Measurements from ENCODE around the gene FTO. TPM values are rescaled to one million over a fixed set of nuclear protein-coding genes. Genes with fewer than 3 reads are reported as not detected.

The FTO gene
- total RNA-seq (2021; fragmentation: NEBNext Ultra II Directional; extraction: Animal tissue kit (Norgen Biotek cat#: 25700)), result 100 to 1,000 TPM in 5 of 6 experiments, 10 to 100 TPM in 1; 93.7 to 107 (median 105) TPM
- long read RNA-seq, full-length matches to known transcripts, result 14 of 30 reads
- long read RNA-seq, partial matches to known transcripts, result 3 of 30 reads
- long read RNA-seq, other reads (novel, unspliced or antisense), result 13 of 30 reads

GRCh38 chr16:53703590-53704444 is at the start of gene FTO, which contains the start of gene RPGRIP1L:
Gene FTO (plus strand): TSS chr16:53704156.
Gene RPGRIP1L (minus strand): TSS chr16:53703859. CDS start chr16:53700723, 3,136 bp downstream.
- H3K4me1 Mint-ChIP-seq (ENCODE audit: low read depth), result peaks cover 32% of the 10 kb centered on the region
- H3K36me3 Mint-ChIP-seq (ENCODE audit: low read depth), result peaks cover 23% of the 10 kb centered on the region
- H3K4me3 Mint-ChIP-seq, result peak within 1 kb of the TSS; percentile 98
- H3K27me3 Mint-ChIP-seq (ENCODE audit: insufficient read depth), result no peaks in the 10 kb centered on the region
- TF ChIP-seq CTCF (IDR thresholded peaks at IDR 0.05), result peak; percentile 21; the same call in 1 of the 2 replicates
- H3K27ac Mint-ChIP-seq, result peak within 1 kb of the TSS; percentile 94
- no peaks in the 10 kb centered on the region for H3K9me3 Mint-ChIP-seq
- DNase-seq, result peak; percentile 99

DNA sequence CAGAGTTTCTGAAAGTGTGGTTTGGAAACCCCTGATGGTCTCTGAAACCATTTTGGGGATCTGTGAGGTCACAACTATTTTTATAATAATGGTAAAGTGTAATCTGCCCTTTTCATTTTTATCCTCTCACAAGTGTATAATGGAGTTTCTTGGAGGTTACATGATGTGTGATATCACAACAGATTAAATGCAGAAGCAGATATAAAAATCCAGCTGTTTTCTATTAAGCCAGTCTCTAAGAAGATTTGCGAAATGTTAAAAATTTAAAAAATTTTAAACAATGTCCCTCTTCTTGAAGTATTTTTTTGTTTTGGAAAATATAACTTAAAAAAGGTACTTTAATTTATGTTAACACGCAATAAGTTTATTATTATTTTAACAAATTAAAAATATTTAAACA is 49.0 kb upstream of the FTO start:
- H3K4me3 Mint-ChIP-seq, result no peak overlapping the region
- peaks cover 30% of the 10 kb centered on the region for H3K36me3 Mint-ChIP-seq (ENCODE audit: low read depth)
- peaks cover 1% of the 10 kb centered on the region; the same call in 1 of the 2 replicates for H3K27me3 Mint-ChIP-seq (ENCODE audit: insufficient read depth)
- no peak for TF ChIP-seq CTCF (IDR thresholded peaks at IDR 0.05)
- no peak overlapping the region for H3K27ac Mint-ChIP-seq
- no peak for DNase-seq
- no peaks in the 10 kb centered on the region for H3K9me3 Mint-ChIP-seq
- H3K4me1 Mint-ChIP-seq (ENCODE audit: low read depth), result no peaks in the 10 kb centered on the region

DNA sequence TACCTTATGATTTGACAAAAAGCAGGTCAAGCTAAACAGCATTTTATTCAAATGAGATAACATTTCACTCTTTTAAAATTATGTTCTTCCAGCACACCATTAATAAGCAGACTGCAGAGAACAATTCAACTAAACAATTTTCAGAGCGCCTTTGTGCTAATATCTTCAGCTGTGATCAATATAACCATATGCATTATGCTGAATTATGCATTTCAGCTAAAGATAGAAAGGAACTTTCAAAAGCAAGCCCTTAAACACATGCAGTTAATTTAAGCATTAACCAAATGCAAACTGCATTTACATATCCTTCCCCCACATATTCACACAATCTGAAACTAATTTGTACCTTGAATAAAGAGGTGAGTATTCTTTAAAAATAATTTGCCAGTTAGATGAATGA is 41.9 kb upstream of the FTO start:
- Mint-ChIP-seq H3K9me3 (no peaks in the 10 kb centered on the region), H3K36me3 (ENCODE audit: low read depth) (peaks cover 2% of the 10 kb centered on the region; the same call in 1 of the 2 replicates), H3K27ac (no peak overlapping the region), H3K27me3 (ENCODE audit: insufficient read depth) (no peaks in the 10 kb centered on the region), H3K4me1 (ENCODE audit: low read depth) (peaks cover 39% of the 10 kb centered on the region), H3K4me3 (no peak overlapping the region)
- no peak for DNase-seq
- TF ChIP-seq CTCF (IDR thresholded peaks at IDR 0.05), result no peak

- Mint-ChIP-seq H3K4me3 (peak overlapping the region; percentile 80), H3K4me1 (ENCODE audit: low read depth) (peaks cover 43% of the 10 kb centered on the region), H3K9me3 (no peaks in the 10 kb centered on the region), H3K36me3 (ENCODE audit: low read depth) (peaks cover 4% of the 10 kb centered on the region; the same call in 1 of the 2 replicates), H3K27me3 (ENCODE audit: insufficient read depth) (no peaks in the 10 kb centered on the region), H3K27ac (peak overlapping the region; percentile 84)
- no peak for TF ChIP-seq CTCF (IDR thresholded peaks at IDR 0.05)
- peak; percentile 93 for DNase-seq
Measured at GRCh38 chr16:53664724-53665345, 39.1 kb upstream of the FTO start.

- DNase-seq, result no peak
Measured at GRCh38 chr16:53666786-53667415, 37.1 kb upstream of the FTO start.

More at GRCh38 chr16:53666786-53667415, 37.1 kb upstream of the FTO start:
- Mint-ChIP-seq H3K4me3 (no peak overlapping the region; the same call in 1 of the 2 replicates), H3K4me1 (ENCODE audit: low read depth) (peaks cover 47% of the 10 kb centered on the region), H3K36me3 (ENCODE audit: low read depth) (peaks cover 8% of the 10 kb centered on the region; the same call in 1 of the 2 replicates), H3K27me3 (ENCODE audit: insufficient read depth) (no peaks in the 10 kb centered on the region), H3K27ac (peak overlapping the region; percentile 20; the same call in 1 of the 2 replicates), H3K9me3 (no peaks in the 10 kb centered on the region)
- no peak for TF ChIP-seq CTCF (IDR thresholded peaks at IDR 0.05)

Data from HFFc6 (cell line).